Anterior cingulate cortex (tissue), 58 donors: ENCODE measurements around the gene MSMB.
"Not testable (repeated sequence)": the region's sequence is repeated elsewhere in the genome, so short reads cannot be mapped to it uniquely, and the experiment has no call there.

ENCODE experiments used
- DNase-seq, 58 donors: peaks; one replicate each; lab custom pipeline; 2025; lab: John Stamatoyannopoulos, UW

The MSMB gene, protein sequence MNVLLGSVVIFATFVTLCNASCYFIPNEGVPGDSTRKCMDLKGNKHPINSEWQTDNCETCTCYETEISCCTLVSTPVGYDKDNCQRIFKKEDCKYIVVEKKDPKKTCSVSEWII

DNA sequence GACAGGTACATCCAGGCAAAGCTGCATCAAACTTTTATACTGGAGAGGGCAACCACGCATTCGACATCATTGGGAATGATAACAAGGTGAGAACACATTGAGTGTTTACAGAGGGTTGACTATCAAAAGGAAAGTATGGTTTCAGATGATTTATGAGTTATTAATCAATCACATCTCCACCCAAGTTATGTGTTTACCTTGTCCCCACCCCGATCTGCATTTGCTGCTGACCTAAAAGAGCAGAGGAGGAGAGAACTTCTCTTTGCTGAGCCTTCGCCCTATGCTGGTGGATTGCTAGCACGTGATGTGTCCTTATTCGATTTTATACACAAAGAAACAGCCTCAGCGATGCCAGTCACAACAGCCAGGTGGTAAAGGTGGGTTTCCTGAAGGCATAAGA, at the start of gene MSMB:
TSS of gene MSMB (minus strand) at position 9 of the 400 bp plus-strand sequence. CDS start 32 bp downstream, outside the sequence.
- DNase-seq = no peak

DNA sequence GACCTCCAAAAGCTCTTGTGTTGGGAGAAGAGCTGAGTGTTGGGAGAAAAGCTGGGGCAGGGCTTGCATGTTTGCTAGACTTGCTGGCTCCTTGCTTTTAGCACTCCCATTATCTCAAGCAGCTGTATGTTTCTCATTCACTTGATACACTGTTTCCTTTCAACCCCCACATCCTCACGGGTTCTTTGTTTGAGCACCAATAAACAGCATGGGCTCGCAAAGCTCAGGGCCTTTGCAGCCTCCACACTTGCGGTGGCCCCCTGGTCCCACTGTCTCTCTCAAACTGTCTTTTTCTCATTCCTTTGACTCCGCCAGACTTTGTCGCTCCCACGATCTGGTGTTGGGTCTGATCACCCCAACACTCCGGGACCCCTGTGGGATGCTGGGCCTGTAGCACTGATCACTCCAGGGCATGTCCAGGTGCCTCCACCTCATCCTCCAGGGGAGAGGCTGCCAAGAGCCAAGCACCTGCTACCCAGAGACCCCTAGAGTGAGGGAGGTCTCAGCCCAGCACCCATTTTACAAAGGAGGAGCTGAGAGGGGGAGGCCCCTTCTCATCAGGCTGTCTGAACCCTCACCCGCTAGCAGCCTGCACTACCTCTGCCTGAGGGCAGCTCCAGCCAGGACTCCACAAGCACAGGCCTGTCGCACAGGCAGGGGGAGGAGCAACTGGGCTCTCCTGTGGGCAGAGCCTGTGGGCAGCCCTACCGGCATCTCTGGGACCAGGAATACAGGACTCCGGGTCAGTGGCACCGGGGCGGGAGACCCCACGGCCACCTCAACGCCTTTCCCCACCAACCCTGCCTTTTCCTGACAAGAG, 49.1 kb upstream of the MSMB start:
- DNase-seq = no peak

DNA sequence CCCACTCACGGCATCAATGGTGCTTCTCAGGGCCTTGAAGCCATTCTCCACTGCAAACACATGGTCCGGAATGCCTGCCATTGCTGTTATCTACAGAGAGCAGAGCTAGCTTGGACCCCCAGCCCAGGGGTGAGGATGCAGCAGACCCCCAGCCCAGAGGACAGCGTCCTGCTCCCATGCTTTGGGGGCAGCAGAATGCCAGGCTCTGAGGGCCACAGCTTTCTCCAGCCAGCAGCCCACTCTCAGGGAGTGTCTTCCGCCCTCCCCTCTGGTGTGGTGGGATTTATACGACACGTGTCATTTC, 48.1 kb upstream of the MSMB start:
- no peak for DNase-seq

DNA sequence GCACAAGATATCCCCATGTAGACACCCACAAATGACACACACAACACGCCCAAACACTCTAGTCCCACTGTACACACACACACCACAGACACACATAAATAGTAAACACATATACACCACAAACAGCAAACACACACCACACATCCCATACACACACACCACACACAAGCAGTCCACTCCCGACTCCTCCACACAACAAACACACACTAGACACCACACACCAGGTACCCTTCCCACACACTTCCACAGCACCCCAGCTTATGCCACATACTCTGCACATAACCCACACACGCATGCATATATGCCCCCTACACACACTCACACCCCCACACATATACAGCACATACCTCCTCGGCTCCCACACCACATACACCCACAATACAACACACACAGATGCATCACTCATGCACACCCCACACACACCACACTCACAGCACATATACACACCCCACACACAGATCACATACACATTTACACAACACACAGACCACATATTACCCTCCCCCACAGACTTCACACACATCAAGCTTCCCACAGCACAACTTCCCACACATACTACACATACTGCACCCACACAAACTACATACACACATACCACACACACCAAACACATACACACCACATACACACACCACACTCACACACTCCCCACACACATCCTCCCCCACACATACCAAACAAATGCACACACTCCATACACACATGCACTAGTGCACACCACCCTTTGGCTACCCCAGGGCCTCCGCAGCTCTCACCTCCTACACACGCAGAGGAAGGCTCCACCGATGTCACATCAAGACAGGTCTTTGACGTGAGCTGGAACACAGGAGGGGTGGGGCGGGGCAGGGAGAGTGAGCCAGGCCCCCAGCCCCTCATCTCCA, 47.5 kb upstream of the MSMB start:
- not testable (repeated sequence) for DNase-seq

DNA sequence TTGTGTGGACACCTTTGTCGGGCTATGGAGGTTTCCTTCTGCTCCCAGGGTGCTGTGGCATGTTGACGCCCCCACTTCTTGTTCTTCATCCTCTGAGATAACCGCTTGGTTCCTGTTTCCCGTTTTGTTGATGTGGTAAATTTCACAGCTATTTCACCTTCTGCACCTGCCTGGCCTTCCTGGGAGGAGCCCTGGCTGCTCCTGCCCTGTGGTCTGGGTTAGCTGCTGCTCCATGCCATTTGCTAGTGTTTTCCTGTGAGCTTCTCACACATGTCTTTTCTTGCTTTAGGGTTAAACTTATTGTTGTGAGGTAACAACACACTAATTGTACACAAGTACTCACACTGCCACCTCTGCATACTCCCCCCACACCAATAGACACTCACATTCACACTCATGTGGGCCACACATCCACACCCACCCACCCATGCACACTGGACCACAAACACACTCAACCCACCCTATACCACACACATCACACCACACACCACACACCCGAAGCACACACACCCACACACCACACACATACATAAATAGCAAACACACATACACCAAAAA, 46.5 kb upstream of the MSMB start:
- no peak for DNase-seq

DNA sequence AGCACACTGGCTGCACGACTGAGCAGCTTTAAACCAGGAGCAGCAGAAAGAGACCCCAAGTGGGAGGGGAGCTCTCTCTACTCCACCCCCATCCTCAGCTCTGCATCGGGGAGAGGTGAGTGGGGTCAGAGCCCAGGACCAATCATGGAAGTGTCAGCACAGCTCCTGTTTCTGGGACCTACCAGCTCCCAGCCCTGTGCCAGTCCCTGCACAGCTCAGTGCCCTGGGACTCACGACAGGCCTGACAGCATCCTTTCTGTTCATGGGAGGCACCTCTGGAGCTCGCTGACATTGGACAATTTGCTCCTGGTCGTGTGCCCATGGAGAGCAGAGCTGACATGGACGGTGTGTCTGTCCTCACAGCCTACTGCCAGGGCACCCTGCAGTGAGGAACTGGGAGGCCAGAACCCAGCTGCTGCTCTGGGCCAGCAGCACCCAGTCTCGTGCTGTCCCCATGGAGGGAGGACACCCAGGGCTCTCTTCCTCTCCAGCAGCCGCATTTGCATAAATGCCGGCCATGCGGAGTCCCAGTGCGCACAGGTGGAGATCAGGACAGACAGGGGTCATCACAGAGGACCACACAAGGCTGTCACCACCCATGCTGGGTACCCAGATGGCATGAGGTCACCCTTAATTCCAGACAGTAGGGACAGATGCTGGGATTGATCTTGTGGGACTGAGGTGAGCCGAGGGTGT, 45.9 kb upstream of the MSMB start:
- DNase-seq = no peak

DNA sequence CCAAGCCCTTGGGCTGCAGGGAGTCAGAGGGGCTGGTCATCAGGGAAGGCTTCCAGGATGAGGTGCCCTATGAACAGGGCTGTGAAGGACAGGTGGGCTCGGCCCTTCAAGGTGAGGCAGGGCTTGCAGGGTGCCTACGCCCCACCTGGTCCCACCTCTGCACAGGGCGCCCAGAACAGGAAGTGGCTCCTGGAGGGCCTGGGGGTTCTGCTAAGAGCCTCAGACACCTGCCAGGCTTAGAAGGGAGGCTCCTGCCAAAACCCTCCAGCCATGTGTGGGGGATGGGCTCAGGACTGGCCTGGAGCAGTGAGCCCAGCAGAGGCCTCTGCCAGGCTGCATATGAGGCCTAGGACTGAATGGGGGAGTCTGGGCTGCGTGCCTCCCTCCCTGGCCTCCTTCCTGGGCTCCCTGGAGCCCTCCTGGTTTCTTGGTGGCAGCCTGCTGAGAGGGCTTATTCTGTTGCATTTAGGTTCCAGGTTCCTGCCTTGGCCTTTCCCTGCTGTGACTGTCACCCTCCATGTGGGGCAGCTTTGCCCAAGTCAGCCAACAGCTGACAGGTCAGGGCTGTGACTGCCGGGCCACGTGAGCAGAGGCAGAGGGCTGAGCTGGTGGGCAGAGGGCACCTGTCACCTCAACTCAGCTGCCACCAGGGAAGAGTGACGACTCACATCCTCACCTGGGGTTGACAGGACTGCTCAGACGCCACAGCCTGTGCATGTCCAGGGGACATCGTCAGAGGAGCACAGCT, 45.2 kb upstream of the MSMB start:
- no peak for DNase-seq

DNA sequence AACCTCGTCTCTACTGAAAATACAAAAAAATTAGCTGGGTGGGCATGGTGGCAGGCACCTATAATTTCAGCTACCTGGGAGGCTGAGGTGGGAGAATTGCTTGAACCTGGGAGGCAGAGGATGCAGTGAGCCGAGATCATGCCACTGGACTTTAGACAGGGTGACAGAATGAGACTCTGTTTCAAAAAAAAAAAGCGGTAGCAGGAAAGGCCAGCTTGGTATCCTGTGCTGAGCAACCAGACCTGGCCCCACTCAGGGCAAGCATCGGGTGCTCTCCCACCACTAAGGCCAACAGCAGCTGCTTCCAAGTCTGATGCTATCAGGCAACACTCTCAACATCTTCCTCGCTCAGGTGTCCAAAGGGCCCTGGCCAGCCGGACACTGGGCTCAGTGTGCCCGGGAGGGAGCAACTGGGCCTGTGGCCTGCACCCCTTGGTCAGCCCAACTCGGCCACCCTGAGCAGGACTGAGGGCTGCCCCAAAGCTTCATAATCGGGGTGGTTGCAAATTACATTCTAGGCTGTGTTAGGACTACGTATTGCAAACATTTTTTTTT, 44.3 kb upstream of the MSMB start:
- no peak for DNase-seq

DNA sequence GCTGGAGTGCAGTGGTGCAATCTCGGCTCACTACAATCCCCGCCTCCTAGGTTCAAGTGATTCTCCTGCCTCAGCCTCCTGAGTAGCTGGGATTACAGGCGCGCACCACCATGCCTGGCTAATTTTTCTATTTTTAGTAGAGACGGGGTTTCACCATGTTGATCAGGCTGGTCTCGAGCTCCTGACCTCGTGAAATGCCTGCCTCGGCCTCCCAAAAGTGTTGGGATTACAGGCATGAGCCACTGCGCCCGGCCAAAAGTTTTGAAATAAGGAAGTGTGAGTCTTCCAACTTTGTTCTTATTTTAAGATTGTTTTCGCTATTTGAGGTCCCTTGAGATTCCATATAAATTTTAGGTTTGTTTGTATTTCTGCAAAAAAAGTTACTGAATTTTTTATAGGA, 41.3 kb upstream of the MSMB start:
- DNase-seq = not testable (repeated sequence)

DNA sequence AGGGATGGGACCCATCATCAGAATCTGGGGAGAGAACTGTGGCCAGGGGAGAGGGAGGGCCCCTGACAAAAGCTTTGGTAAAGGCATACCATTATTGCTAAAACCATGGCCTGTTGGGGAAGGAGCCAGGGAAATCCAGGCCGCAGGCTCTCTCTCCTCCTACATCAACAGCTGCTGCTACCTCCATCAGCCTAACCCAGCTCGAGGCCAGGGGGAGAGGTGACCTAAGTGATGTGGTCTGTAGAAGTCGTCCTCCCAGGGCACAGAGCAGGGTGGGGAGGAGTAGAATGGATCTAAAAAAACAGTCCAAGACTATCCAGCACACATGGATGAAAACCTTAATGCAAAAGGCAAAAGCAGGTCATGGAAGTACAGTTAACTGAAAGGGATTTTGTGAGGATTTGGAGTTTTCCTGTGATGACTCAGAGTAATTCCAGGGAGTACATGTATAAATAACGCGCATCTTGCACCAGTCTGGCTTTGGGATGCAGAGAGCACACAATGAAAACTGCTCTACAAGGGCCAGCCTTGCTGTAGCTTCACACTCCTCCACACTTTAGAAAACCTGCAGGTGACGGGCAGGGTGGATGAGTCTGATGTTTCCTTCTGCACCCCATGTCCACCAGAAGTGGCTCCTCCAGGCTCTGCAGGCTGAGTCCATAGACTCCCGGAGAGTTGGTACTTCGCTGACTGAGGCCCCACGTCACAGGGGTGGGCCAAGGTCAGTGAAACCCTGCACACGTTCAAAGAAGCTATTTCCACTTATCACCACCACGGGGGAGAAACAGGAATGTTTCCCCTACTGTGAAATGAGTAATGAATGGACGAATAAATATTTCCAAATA, 38.5 kb upstream of the MSMB start:
- peak in 1 of 58 donors; percentile 28 for DNase-seq

DNA sequence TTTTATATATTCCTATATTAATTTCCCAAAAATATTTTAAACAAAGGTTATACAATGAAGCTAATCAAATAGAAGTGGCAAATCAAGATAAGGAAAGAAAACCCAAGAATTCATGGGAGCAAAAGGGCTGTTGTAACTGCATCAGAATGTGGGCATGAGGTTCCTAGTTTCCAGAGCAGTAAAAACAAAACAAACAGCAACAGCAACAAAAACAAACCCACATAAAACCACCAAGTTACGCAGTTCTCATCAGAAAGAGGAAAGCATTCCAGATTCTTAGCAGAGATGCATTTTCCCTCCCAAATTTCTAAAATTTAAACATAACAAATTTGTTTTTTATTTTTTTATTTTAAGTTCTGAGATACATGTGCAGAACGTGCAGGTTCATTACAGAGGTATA, 34.8 kb upstream of the MSMB start:
- DNase-seq = no peak

DNA sequence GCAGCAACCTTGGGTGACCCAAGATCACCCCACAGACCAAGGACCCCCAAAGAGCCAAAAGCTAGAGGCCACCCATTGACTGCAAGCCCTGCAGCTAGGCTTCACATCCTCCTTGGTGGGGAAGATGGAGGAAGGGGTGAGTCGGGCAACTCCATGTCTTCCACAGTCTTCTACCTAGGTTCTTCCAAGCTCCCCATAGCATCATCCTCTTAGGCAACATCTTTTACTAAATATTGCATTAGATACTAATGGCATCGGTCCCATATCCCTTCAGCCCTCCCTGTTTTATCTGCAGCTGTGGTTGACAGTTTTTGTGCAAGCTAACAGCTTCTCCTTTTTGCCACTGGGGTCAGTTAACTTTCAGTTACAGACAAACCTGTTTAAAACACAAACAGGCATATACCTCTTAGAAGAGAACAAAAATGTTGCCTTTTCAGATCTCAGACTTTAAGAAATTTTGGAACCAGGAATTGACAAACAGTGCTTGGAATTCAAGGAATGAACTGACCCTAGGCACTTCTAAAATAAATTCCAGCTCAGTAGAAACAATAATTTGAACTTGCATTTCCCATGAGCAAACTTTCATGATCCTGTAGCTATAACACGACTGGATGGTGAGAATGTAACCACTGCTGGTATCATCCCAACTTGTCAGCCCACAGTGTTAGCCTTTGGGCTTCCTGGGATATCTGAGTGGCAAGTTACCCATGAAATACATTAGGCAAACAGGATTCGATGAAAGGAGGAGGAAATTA, 33.9 kb upstream of the MSMB start:
- no peak for DNase-seq

DNA sequence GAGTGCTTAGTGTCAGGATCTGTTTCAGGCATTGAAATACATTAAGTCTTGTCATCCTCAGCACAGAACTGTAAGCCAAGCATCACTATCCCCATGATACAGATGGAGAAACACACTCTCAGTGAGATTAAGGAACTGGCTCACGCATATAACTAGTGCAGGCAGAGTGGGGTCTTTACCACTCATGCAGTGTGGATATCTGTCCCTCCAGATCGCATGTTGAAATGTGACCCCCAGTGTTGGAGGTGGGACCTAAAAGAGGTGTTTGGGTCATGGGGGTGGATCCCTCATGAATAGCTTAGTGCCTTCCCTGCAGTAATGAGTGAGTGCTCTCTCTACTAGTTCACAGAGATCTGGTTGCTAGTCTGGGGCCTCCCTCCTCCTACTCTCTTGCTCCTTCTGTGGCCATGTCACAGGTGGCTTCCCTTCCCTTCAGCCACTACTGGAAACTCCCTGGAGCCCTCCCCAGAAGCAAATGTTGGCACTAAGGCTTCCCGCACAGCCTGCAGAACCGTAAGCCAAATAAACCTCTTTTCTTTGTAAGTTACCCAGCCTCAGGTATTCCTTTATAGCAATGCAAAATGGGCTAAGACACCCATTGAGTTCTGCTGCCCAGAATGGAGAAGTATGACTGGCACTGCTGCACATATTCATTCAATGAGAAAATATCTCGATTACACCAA, 31.8 kb upstream of the MSMB start:
- no peak for DNase-seq

DNA sequence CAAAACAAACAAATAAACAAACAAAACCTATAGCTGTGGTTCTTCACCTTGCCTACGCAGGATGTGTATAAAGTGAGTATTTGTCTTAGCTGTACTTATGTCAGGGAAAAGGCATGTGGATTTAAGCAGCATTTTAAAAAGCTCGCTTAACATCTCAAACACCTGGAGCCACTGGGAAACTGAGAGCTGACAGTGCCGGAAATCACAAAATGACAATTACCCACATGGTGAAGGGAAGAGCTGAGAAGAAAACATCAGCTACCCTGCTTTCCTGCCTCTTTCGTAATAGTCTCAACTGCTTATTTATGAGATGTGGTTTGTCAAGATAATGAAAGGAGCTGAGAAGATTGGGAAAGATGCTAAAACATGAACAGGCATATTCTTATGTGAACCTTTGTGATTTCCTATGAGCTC, 31.1 kb upstream of the MSMB start:
- no peak for DNase-seq

DNA sequence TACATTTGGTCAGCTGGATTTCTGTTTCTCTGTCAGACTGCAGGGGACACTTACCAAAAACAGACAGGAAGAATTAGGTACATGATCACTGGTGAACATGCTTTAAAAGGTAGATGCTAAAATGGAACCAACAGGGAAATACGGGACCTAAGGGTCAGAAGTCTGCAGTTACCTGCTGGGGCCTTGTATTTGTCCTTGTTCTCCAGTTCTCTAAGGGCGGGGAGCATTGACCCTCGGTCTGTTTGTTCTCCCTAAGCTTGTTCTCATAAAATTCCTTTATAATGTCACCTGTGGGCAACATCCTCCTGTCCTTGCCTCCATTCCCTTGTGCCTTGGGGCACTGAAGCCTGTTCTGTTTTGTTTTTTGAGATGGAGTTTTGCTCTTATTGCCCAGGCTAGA, 29.8 kb upstream of the MSMB start:
- no peak for DNase-seq

DNA sequence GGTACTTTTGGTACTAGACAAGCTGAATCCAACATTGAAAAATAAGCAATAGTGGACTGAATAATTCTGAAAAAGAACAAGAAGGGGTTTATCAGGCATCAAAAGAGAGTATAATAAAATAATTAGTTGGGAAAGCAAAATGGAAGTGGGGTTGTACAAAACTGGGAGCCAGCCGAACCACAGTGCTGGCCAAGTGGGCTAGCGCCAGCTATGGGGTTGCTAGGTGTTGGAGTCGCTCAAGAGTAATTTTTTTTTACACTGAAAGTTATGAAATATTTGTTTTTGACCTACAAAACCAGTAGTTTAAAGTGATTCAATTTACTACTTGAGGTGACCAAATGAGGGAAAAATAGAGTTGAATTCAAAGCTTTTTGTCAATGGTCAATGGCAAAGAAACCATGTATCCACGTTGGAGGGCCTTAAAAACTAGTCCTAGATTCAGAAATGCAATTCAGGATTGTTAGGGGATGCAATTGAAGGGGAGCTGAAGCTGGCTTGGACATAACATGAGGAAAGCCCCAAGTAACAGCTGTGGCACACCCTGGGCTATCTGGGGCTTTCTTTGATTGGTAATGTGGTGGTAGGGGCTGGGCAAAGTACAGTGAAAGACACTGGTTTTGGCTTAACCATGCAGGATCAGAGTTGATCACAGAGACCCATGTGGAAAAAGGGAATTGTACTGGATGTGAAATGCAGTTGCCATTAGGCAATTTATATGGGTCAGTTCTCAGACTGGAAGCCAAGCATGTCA, 28.3 kb upstream of the MSMB start:
- DNase-seq = no peak

DNA sequence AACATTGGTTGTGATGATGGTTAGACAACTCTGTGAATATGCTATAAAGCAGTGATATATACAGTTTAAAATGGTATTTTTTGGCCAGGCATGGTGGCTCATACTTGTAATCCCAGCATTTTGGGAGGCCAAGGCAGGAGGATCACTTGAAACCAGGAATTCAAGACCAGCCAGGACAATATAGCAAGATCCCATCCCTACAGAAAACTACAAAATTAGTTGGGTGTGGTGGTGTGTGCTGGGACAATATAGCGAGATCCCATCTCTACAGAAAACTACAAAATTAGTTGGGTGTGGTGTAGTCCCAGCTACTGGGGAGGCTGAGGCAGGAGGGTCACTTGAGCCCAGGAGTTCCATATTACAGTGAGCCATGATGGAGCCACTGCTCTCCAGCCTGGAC, 27.5 kb upstream of the MSMB start:
- no peak for DNase-seq
